Heart right ventricle (tissue), 16 donors: ENCODE data around the gene SORCS3. TPM values are rescaled to one million over a fixed set of nuclear protein-coding genes. Genes with fewer than 3 reads are reported as not detected.

Experiments used
- ATAC-seq, 8 donors: fragments of 200-7000 bp; cut with Tn5 transposase; one replicate each; pipeline ENCODE4 v1.9.1; 2020; ENCODE audit warnings: mild to moderate bottlenecking in 8 of 8, moderate library complexity in 8 of 8, moderate number of reproducible peaks in 1 of 8
- DNase-seq, 2 donors: peaks; one replicate each; pipeline ENCODE4 v3.0.0-alpha.2; 2020
- H3K27ac ChIP-seq, 10 donors: fragments of 200-600 bp; sonication (generic) in 2 of 10; one replicate each; pipeline versions ENCODE4 v1.5.0 to v1.8.0; 2020 to 2022; ENCODE audit warnings: mild to moderate bottlenecking in 3 of 10
- H3K27me3 ChIP-seq, 7 donors: fragments of 200-600 bp; one replicate each; pipeline ENCODE4 v1.8.0; 2021 to 2022; ENCODE audit warnings: mild to moderate bottlenecking in 2 of 7
- H3K36me3 ChIP-seq, 9 donors: fragments of 200-600 bp; sonication (generic) in 1 of 9; one replicate each; pipeline versions ENCODE4 v1.5.0 to v1.8.0; 2020 to 2022; ENCODE audit warnings: mild to moderate bottlenecking in 2 of 9
- H3K4me1 ChIP-seq, 9 donors: fragments of 200-600 bp; sonication (generic) in 1 of 9; one replicate each; pipeline versions ENCODE4 v1.5.0 to v1.8.0; 2020 to 2022; ENCODE audit warnings: mild to moderate bottlenecking in 4 of 9
- H3K4me3 ChIP-seq, 10 donors: fragments of 200-600 bp; sonication (generic) in 2 of 10; one replicate each; pipeline versions ENCODE4 v1.5.0 to v1.8.0; 2020 to 2022; ENCODE audit warnings: mild to moderate bottlenecking in 7 of 10, moderate library complexity in 2 of 10
- H3K9me3 ChIP-seq, 11 donors: fragments of 200-600 bp in 10 of 11; sonication (generic) in 2 of 11; one replicate each; pipeline versions ENCODE4 v1.5.0 to v1.8.0; 2013 to 2022; ENCODE audit warnings: mild to moderate bottlenecking in 2 of 11, control low read depth in 1 of 11, moderate library complexity in 1 of 11
- CTCF ChIP-seq, 9 donors: fragments of 200-600 bp; sonication (generic) in 2 of 9; IDR thresholded peaks; one replicate each; pipeline versions ENCODE4 v1.5.0 to v1.8.0; 2021 to 2022; ENCODE audit warnings: antibody characterized with exemption in 9 of 9, mild to moderate bottlenecking in 5 of 9, moderate library complexity in 1 of 9
- WGBS, 2 donors: extraction: QIAGEN DNeasy Blood & Tissue Kit; methylation state at CpG; one replicate each; pipeline ENCODE4 v1.1.7; 2013; ENCODE audit warnings: inconsistent platforms in 1 of 2; 5-methylcytosine and 5-hydroxymethylcytosine counted together
- intact Hi-C, 10 donors: fragments of 100-400 bp; cut with DNase I; formaldehyde crosslinking; loops; one replicate each; pipeline versions ENCODE4 v1.11.1 to v1.14.2; 2022
- polyA plus RNA-seq, 2 donors: library from polyadenylated mRNA; stranded (reverse); fragments of 200-250 nt; gene quantifications; one replicate each; pipeline ENCODE4 v1.2.3, GENCODE V29; 2013
- total RNA-seq, 10 donors: library from RNA; stranded (reverse); fragmentation: NEBNext Ultra II Directional in 3 of 10; extraction: Animal tissue kit (Norgen Biotek cat#: 25700) in 3 of 10; gene quantifications; one replicate each; pipeline versions ENCODE4 v1.2.1 to v1.2.4, GENCODE V29; 2021 to 2023
- donor health status: Arrhythmogenic right ventricular cardiomyopathy.
- donor health status: ischemic (EF 13 %, LVEDD 7.1; RV severe dilation, severe dysfunction).
- donor health status: healthy with polysubstance abuse.
- donor health status: DM: no; HTN: yes; CAD: no.
- donor health status: DM: no; HTN: no; CAD: no.
- donor health status: ischemic (EF 25% LVEDD 6.9; RV normal size, moderate dysfunction).
- donor health status: ischemic (EF 25% LVEDD 5.7; RV mildly dilated, moderate dysfunction).
- donor health status: healthy.
- donor health status: DM: yes; HTN: yes; CAD: no.
- donor health status: Ischemic cardiomyopathy.
- donor health status: ischemic (EF 35%, LVEDD 5.7; RV mildly dilated, moderate dysfunction).
- donor health status: nonischemic (EF 11% LVEDD 7.7; RV severe dilation, severe dysfunction).
- donor health status: DM: yes; HTN: yes; CAD: no.
- donor health status: PGD.
- donor health status: ischemic (EF 29% LVEDD 5.4; RV normal size, mild dysfunction).
- donor health status: nonischemic (EF 23%, LVEDD 6.1; RV moderate dilation, normal function).

The SORCS3 gene
- total and polyA plus RNA-seq, 12 donors: 0.01 to 0.09 (median 0.05) TPM; not detected in 4

- 73 to 84% methylated on average over 4 of the region's 4 CpGs for WGBS, 2 donors
- intact Hi-C loops: no loop called here
These were observed 340.9 kb downstream of the SORCS3 start for GRCh38 chr10:104981995-104982394.

GRCh38 chr10:104988686-104989085, 347.6 kb downstream of the SORCS3 start:
- DNase-seq (no peak), ATAC-seq (no peak)
- Histone ChIP-seq H3K36me3 (no peaks in the 10 kb centered on the region), H3K27me3 (no peaks in the 10 kb centered on the region), H3K27ac (no peak overlapping the region), H3K9me3 (peaks cover 0 to 19% (median 0%) of the 10 kb centered on the region in 11 donors), H3K4me3 (no peak overlapping the region), H3K4me1 (no peaks in the 10 kb centered on the region)
- WGBS, 2 donors: 79 to 81% methylated on average over 1 of the region's 1 CpG
- intact Hi-C loops: no loop called here
- TF ChIP-seq CTCF (IDR thresholded peaks at IDR 0.05): no peak

More at GRCh38 chr10:104981995-104982394, 340.9 kb downstream of the SORCS3 start:
- Histone ChIP-seq H3K4me1 (no peaks in the 10 kb centered on the region), H3K9me3 (peaks cover 0 to 19% (median 0%) of the 10 kb centered on the region in 11 donors), H3K27ac (no peak overlapping the region), H3K4me3 (no peak overlapping the region), H3K36me3 (no peaks in the 10 kb centered on the region), H3K27me3 (no peaks in the 10 kb centered on the region)
- no peak for ATAC-seq
- no peak for DNase-seq
- no peak for TF ChIP-seq CTCF (IDR thresholded peaks at IDR 0.05)

GRCh38 chr10:104989880-104990279, 348.8 kb downstream of the SORCS3 start:
- no peak for DNase-seq
- intact Hi-C loops: no loop called here
- ATAC-seq: no peak
- no peaks in the 10 kb centered on the region for H3K4me1 ChIP-seq
- H3K27me3 ChIP-seq: no peaks in the 10 kb centered on the region
- H3K4me3 ChIP-seq: no peak overlapping the region
- H3K36me3 ChIP-seq: no peaks in the 10 kb centered on the region
- H3K27ac ChIP-seq: no peak overlapping the region
- TF ChIP-seq CTCF (IDR thresholded peaks at IDR 0.05): no peak
- H3K9me3 ChIP-seq: peaks cover 0 to 18% (median 0%) of the 10 kb centered on the region in 11 donors

GRCh38 chr10:104993085-104993484, 352.0 kb downstream of the SORCS3 start:
- 74 to 79% methylated on average over 6 of the region's 6 CpGs for WGBS, 2 donors
- no peaks in the 10 kb centered on the region for H3K4me1 ChIP-seq
- H3K27ac ChIP-seq: no peak overlapping the region
- intact Hi-C loops: no loop called here
- no peaks in the 10 kb centered on the region for H3K36me3 ChIP-seq
- H3K9me3 ChIP-seq: no peaks in the 10 kb centered on the region
- no peak for TF ChIP-seq CTCF (IDR thresholded peaks at IDR 0.05)
- no peak overlapping the region for H3K4me3 ChIP-seq
- H3K27me3 ChIP-seq: no peaks in the 10 kb centered on the region
- DNase-seq: no peak
- no peak for ATAC-seq
